CD1c-positive myeloid dendritic cell (primary cell): ENCODE results near the gene GPR35.
A peak's percentile ranks its signal among the peaks of the same experiment; 100 is the strongest.
"Not testable (repeated sequence)": the region's sequence is repeated elsewhere in the genome, so short reads cannot be mapped to it uniquely, and the experiment has no call there.

ENCODE experiments used
- DNase-seq: peaks from one replicate; pipeline ENCODE4 v3.0.0-alpha.2; 2016; ENCODE audit errors: extremely low spot score

Gene GPR35

GRCh38 chr2:240602266-240603050 is 22.8 kb upstream of the GPR35 start:
- no peak for DNase-seq

GRCh38 chr2:240603081-240603835 is 22.0 kb upstream of the GPR35 start:
- no peak for DNase-seq

DNA sequence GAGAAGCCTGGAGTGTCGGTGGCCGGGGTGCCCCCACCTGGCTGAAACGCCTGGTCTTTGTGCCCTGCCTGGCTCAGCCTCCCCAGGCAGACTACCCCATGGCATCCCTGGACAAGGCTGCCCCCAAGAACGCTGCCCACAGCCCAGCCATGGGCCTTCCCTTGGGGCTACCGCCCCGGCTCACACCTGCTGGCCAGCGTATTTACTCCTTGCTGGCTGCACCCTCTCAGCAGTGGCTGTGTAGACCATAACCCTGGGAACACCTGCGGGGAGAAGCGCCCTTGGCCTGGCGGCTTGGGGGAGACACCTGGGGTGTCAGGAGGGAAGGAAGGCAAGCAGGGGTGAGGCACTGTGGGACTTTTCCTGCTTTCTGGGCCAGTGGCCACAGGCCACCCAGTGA is 21.4 kb upstream of the GPR35 start:
- no peak for DNase-seq

DNA sequence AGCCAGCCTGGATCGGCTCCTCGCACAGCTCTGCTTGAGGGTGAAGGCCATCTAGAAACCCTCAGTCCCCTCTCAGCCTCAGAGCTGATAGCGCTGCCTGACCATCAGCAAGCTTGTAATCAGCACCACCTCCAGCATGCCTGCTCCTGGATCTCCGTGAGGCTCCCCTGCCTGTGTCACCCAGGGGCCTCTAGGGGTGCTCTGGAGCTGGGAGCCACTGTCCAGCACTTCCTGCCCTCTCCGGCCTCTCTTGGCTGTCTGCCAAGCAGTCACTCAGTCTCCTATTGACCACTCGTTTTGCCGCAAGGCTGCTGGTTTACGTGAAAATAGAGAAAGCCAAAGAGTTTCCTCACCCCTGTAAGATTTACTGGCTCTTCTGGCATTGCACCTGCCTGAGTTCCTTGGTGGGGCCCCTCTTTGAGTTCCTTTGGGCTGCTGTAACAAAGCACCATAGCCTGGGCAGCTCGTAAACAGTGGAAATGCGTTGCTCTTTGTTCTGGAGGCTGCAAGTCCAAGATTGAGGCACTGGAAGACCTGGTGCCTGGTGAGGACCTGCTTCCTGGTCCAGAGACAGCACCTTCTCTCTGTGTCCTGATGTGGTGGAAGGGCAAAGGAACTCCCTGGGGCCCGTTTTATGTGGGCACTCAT is 20.9 kb upstream of the GPR35 start:
- DNase-seq, result peak; percentile 69

DNA sequence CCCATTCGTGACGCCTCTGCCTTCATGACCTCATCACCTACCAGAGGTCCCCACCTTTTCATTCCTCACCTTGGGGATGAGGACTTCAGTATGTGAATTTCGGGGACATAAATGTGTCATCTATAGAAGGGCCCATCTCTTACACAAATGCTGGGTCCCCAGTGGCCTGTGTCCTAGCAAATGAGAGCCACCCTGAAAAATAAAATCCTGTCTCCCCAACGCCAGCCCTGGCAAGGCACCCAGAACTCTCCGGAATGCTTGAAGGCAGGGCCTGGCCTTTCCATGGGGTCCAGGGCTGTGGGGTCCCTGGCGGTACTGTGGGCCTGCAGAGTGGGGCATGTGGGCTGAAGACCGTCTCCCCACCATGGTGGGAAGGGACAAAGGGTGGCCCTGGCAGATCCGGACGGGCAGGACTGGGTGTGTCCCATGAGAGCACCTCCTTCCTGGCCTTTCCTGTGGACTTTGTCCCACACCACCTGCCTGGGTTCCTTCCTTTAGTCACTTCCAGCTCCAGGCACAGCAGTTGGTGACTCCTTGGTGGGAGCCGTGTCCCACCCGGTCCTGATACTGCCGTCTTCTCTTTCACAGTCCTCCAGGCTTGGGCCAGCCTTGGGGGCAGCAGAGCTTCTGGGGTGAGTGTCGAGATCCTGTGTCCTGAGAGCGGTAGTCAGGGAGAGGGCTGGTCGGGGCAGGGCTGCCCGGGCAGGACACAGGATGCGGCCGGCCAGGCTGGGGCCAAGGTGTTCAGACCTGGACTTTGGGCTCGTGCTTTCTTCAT is 20.2 kb upstream of the GPR35 start:
- no peak for DNase-seq

DNA sequence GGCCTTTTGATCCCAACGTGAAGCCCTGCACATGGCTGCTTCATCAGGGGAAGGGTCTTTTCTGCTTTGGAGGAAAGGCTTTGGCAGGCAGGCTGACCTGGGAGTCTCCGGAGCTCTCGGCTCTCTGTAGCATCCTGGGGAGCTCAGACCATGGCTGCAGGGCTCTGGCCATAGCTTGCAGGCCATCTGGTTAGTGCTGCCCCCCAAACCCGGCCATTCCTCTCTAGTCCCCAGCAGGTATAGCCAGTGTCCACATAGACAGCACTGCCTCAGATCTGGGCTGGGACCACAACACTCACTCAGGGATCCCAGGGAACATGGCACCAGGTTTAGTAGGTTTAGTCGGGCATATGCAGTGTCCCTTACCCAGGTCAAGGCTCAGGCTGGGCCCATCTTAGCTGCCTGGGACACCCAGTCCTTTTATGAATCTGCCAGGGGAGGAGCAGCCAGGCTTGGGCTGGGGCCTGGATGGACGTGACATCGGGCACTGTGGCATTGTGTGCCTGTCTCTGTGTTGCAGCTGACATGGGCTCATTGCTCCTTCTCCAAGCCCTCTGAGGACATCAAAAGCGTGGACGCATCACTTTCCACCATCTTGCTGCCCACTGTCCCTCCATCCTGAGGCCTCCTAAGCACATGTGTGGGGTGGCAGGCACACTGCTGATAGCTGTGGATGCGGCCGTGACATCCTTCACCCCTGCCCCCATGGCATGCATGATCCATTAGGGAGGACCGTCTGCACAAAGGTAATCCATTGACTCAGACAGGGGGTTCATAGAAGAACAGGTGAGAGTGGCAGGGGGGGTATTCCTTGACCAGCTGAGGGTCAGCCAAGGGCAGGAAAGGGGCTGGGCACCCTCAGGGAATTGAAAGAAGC is 19.2 kb upstream of the GPR35 start:
- no peak for DNase-seq

DNA sequence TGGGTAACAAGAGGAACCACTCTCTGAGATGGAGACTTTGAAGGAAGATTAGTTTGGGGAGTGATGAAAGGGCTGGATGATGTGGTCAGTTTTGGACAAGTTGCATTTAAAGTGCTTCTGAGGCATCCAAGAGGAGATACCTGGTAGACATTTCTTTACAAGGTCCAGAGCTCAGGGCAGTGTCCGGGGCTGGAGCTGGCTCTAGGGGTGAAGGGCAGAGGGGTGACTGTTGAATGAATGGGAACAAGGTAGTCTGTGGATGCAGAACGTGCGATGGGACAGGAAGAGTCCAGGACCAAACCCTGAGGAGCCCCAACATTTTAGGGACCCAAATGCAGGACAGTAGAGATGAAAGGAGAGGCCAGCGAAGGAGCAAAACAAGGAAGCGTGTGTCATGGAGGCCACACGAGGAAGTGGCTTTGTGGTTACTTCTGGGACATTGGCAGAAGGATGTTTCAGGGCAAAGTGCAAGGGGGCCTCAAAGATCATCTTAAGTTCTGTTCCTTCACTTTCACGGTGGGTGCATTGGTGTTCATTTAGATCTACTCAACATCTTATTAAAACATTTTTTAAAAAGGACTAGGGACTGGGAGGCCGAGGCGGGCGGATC is 13.6 kb upstream of the GPR35 start:
- peak; percentile 63 for DNase-seq

DNA sequence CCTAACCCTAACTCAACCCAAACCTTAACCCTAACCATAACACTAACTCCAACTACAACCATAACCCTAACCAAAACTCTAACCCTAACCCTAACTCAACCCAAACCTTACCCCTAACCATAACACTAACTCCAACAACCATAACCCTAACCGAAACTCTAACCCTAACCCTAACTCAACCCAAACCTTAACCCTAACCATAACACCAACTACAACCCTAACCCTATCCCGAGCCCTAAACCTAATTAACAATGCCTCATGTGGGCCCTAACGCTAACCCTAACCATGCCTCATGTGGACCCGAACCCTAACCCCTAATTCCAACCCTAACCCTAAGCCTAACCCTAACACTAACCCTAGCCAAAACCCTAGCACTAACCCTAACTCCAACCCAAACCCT is 11.5 kb upstream of the GPR35 start:
- no peak for DNase-seq

DNA sequence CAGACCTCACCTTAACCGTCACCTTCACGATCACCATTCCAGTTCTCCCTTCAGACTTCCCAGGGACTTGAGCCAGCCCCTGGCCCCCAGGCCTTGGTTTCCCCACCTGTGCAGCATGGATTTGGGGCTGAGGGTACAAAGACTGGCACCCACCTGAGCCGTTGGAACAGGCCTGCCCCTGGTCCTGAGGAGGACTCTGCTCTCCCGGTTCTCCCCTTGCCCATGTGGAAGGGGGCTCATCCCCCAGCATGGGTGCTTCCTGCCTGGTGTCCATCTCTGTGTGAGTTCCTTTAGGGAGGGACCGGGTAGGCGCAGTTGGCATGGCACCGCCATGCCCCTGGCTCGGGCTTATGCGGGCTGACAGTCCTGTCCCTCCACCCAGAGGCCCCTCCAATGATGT is 10.9 kb upstream of the GPR35 start:
- DNase-seq, result no peak

- DNase-seq, result no peak
Measured at GRCh38 chr2:240615396-240615795, 9.9 kb upstream of the GPR35 start.

DNA sequence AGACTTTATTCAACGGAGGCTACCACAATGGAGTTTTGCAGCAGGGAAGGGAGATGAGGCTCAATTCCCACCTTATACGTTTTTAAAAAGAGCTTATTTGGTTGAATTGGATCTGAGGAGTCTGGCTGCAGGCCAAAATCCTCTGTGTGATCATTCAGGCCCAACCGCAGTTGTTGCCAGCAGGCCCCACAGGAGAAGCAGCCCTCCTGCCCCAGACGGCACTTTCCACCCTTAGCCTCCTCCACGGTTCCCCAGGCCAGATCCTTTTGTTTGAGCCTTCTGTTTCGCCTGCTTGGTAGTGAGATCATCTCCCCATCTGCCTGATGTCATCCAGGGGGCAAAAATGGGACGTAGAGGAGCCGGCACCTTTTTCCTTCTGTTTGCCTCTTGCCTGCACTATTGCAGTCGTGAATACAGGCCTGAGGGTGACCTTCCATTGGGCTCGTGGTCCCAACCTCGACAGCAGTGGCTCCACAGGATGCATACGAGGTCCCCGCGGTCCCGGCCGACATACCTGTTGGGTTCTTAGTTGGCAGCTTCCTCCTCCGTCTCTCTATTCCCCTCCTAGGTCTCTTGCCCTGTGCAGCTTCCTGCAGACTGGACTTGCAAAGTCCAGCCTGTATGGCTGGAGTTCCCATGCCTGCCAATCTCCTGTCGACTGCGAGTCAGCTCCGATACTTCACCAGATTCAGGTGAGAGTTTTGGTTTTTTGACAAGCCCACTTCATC is 9.3 kb upstream of the GPR35 start:
- DNase-seq, result no peak

- not testable (repeated sequence) for DNase-seq
Measured at GRCh38 chr2:240616860-240617666, 8.2 kb upstream of the GPR35 start.

GRCh38 chr2:240618776-240619175 is 6.5 kb upstream of the GPR35 start:
- DNase-seq, result no peak

- peak; percentile 34 for DNase-seq
Measured at GRCh38 chr2:240619506-240620148, 5.7 kb upstream of the GPR35 start.

DNA sequence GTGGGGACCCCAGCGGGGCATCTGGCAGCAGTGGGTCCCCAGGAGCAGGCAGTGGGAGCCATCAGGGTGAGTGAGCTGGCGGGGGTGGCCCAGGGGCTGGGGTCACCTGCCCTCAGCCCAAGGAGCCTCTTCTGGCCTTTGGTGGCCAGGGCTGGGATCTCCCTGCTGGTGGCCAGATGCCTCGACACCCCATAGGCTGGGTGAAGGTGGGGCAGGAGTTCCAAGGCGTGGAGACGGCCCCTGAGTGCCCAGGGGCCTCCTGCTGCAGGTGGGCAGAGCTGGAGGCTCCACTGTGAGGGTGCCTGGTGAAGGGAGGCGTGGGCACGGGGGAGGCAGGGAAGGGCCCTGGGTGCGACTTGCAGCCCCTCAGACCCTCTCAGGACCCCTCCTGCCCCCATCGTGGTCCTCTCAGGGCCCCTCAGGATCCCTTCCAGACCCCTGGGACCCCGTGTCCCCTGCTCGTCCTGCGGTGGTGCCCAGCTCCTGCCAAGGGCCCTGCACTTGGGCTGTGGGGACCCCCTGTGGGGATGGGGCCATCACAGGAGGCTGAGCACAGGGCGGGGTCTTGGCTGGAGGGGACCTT is 5.0 kb upstream of the GPR35 start:
- DNase-seq, result no peak

- peak; percentile 51 for DNase-seq
Measured at GRCh38 chr2:240620859-240621258, 4.4 kb upstream of the GPR35 start.

- DNase-seq, result no peak
Measured at GRCh38 chr2:240622060-240622411, 3.2 kb upstream of the GPR35 start.

DNA sequence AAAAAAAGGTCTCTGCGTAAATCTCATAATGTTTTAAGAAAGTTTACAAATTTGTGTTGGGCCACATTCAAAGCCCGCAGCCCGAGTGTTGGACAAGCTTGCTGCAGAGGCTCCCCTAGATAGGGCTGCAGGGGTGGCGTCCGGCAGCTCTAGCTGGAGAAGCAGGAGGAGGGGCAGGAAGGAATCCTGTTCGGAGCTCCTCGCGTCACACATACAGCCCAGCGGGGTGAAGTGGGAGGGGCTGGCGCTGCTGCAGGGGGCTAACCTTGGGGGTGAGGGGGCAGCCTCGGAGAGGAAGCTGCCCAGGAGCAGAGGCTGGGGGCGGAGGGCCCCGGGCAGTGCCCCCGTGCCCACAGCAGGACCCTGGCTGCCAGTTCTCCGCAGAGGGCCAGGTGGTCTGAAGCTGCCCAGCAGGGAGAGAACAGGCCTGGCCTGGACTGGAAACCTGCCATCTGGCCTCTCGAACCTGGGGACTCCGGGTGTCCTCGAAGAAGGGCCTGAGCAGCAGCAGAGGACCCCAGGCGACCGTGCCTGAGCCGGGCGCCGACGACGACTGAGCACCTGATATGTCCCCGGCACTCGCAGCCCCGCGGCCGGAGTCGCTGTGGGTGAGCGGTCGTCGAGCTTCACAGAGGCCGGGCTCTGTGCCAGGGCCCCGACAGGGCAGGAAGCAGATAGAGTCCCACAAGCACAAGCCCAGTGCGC is 2.6 kb upstream of the GPR35 start:
- peak; percentile 58 for DNase-seq
